H1 (cell line): ENCODE measurements around the gene BLOC1S3. TPM values are rescaled to one million over a fixed set of nuclear protein-coding genes. Genes with fewer than 3 reads are reported as not detected.

Source experiments
- CTCF ChIA-PET: fragments of 300-600 bp; sonication (Branson Sonifier 250); formaldehyde crosslinking; loops from one replicate; lab custom pipeline; 2021; ENCODE audit not compliant: partially characterized antibody; lab: Charles Lee
- POLR2A ChIA-PET: fragments of 300-600 bp; sonication (Branson Sonifier 250); formaldehyde crosslinking; loops from one replicate; lab custom pipeline; 2021; ENCODE audit warnings: inconsistent platforms; ENCODE audit not compliant: partially characterized antibody; lab: Charles Lee
- DNase-seq, 2 experiments: peaks; one replicate each; pipeline versions ENCODE4 v3.0.0 to v3.0.0-alpha.2; 2010 to 2022; ENCODE audit warnings: low spot score in 2 of 2, low read depth in 1 of 2, mixed read lengths in 1 of 2
- FAIRE-seq: peaks from 2 replicates; lab custom pipeline; 2011; peaks lifted over from hg19 to GRCh38; lab: Jason Lieb, UNC
- H2AFZ ChIP-seq: 2 replicates; pipeline ENCODE4 v1.8.1; 2012; ENCODE audit warnings: low read length, inconsistent platforms
- H2AK5ac ChIP-seq: 2 replicates; pipeline ENCODE4 v1.6.1; 2013; ENCODE audit warnings: low read depth, low read length
- H2BK120ac ChIP-seq: replicated peaks from 2 replicates; pipeline ENCODE3; 2013; ENCODE audit warnings: low read depth, low read length, inconsistent platforms
- H2BK12ac ChIP-seq: 2 replicates; pipeline ENCODE4 v1.6.1; 2013; ENCODE audit warnings: low read depth, low read length
- H2BK15ac ChIP-seq: 2 replicates; pipeline ENCODE4 v1.6.1; 2013; ENCODE audit warnings: low read length
- H2BK20ac ChIP-seq: 2 replicates; pipeline ENCODE4 v1.6.1; 2013; ENCODE audit warnings: low read length
- H2BK5ac ChIP-seq: 2 replicates; pipeline ENCODE4 v1.6.1; 2013; ENCODE audit warnings: low read depth, low read length
- H3K14ac ChIP-seq: 2 replicates; pipeline ENCODE4 v1.6.1; 2013; ENCODE audit warnings: inconsistent platforms; ENCODE audit not compliant: insufficient read length
- H3K18ac ChIP-seq: 2 replicates; pipeline ENCODE4 v1.6.1; 2013; ENCODE audit warnings: low read length; ENCODE audit errors: extremely low read depth
- H3K23ac ChIP-seq: 2 replicates; pipeline ENCODE4 v1.6.1; 2013; ENCODE audit warnings: inconsistent platforms; ENCODE audit not compliant: insufficient read length
- H3K23me2 ChIP-seq: 2 replicates; pipeline ENCODE4 v1.6.1; 2013; ENCODE audit warnings: low read depth, low read length
- H3K27ac ChIP-seq: 2 replicates; pipeline ENCODE4 v1.6.1; 2011; ENCODE audit warnings: low read depth, low read length, inconsistent platforms
- H3K27me3 ChIP-seq, 4 experiments: replicated peaks in 1 of 4; 1 replicate in 1 of 4; 2 replicates in 3 of 4; pipeline versions ENCODE4 v1.6.1 to v1.8.1; 2011 to 2013; ENCODE audit warnings: low read length in 3 of 4, mild to moderate bottlenecking in 3 of 4, inconsistent platforms in 2 of 4, mixed read lengths in 2 of 4, moderate library complexity in 1 of 4; ENCODE audit not compliant: control insufficient read depth in 3 of 4, insufficient read depth in 3 of 4; ENCODE audit errors: extremely low read depth in 1 of 4
- H3K36me3 ChIP-seq, 4 experiments: 2 replicates each; pipeline versions ENCODE4 v1.6.1 to v1.8.1; 2011 to 2013; ENCODE audit warnings: mild to moderate bottlenecking in 4 of 4, low read length in 3 of 4, moderate library complexity in 2 of 4, control low read depth in 1 of 4, inconsistent platforms in 1 of 4; ENCODE audit not compliant: insufficient read depth in 4 of 4, control insufficient read depth in 2 of 4
- H3K4ac ChIP-seq: replicated peaks from 2 replicates; pipeline ENCODE3; 2013; ENCODE audit warnings: low read length, low read depth, mixed read lengths, inconsistent platforms; ENCODE audit not compliant: insufficient read length
- H3K4me1 ChIP-seq, 4 experiments: replicated peaks in 1 of 4; 1 replicate in 1 of 4; 2 replicates in 3 of 4; pipeline versions ENCODE4 v1.6.1 to v1.8.1; 2011 to 2013; ENCODE audit warnings: low read length in 3 of 4, inconsistent platforms in 2 of 4, mixed read lengths in 1 of 4; ENCODE audit not compliant: insufficient read depth in 4 of 4, control insufficient read depth in 3 of 4
- H3K4me2 ChIP-seq, 2 experiments: 2 replicates each; pipeline versions ENCODE4 v1.6.1 to v1.8.1; 2011 to 2013; ENCODE audit warnings: low read depth in 2 of 2, low read length in 2 of 2, control low read depth in 1 of 2, inconsistent platforms in 1 of 2, mild to moderate bottlenecking in 1 of 2; ENCODE audit not compliant: insufficient read depth in 1 of 2
- H3K4me3 ChIP-seq, 4 experiments: fragments of 200-600, 300-600 bp in 1 of 4; sonication (generic), shearing (Covaris generic), sonication (Bioruptor Twin) in 1 of 4; 2 replicates each; pipeline versions ENCODE4 v1.5.1 to v1.8.1; 2011 to 2016; ENCODE audit warnings: low read length in 4 of 4, low read depth in 3 of 4, control low read depth in 2 of 4, inconsistent platforms in 2 of 4, mild to moderate bottlenecking in 2 of 4, mixed read lengths in 1 of 4, moderate library complexity in 1 of 4; ENCODE audit not compliant: insufficient read depth in 2 of 4; ENCODE audit errors: extremely low read depth in 1 of 4
- H3K56ac ChIP-seq: replicated peaks from 2 replicates; pipeline ENCODE3; 2013; ENCODE audit warnings: low read depth, mild to moderate bottlenecking, mixed read lengths, low read length, inconsistent platforms; ENCODE audit not compliant: insufficient read length
- H3K79me1 ChIP-seq: 2 replicates; pipeline ENCODE4 v1.6.1; 2013; ENCODE audit warnings: low read depth, low read length, control low read depth
- H3K79me2 ChIP-seq, 2 experiments: 2 replicates each; pipeline versions ENCODE4 v1.6.1 to v1.8.1; 2012 to 2013; ENCODE audit warnings: low read length in 2 of 2, mild to moderate bottlenecking in 2 of 2, inconsistent platforms in 1 of 2; ENCODE audit not compliant: insufficient read depth in 2 of 2, control insufficient read depth in 1 of 2
- H3K9ac ChIP-seq, 4 experiments: replicated peaks in 1 of 4; 1 replicate in 1 of 4; 2 replicates in 3 of 4; pipeline versions ENCODE4 v1.6.1 to v1.8.1; 2011 to 2013; ENCODE audit warnings: low read depth in 3 of 4, low read length in 3 of 4, control low read depth in 2 of 4, mild to moderate bottlenecking in 2 of 4, moderate library complexity in 2 of 4, inconsistent platforms in 1 of 4; ENCODE audit errors: extremely low read depth in 1 of 4
- H3K9me3 ChIP-seq, 2 experiments: 2 replicates each; pipeline versions ENCODE4 v1.6.1 to v1.8.1; 2012 to 2013; ENCODE audit warnings: mild to moderate bottlenecking in 2 of 2, moderate library complexity in 2 of 2, control low read depth in 1 of 2, inconsistent platforms in 1 of 2, low read depth in 1 of 2, low read length in 1 of 2, mixed read lengths in 1 of 2; ENCODE audit not compliant: insufficient read depth in 2 of 2
- H4K20me1 ChIP-seq, 2 experiments: replicated peaks in 1 of 2; 2 replicates each; pipeline versions ENCODE3 to v1.8.1; 2011 to 2013; ENCODE audit warnings: inconsistent platforms in 2 of 2, low read length in 2 of 2, mild to moderate bottlenecking in 1 of 2; ENCODE audit not compliant: insufficient read depth in 2 of 2, control insufficient read depth in 1 of 2
- H4K5ac ChIP-seq: 2 replicates; pipeline ENCODE4 v1.6.1; 2013; ENCODE audit warnings: low read length, low read depth, mixed read lengths, inconsistent platforms; ENCODE audit not compliant: insufficient read length
- H4K8ac ChIP-seq: 2 replicates; pipeline ENCODE4 v1.8.0; 2013; ENCODE audit warnings: mild to moderate bottlenecking, moderate library complexity, low read length, inconsistent platforms; ENCODE audit not compliant: insufficient read depth; ENCODE audit errors: extremely low read depth
- H4K91ac ChIP-seq: replicated peaks from 2 replicates; pipeline ENCODE3; 2013; ENCODE audit warnings: low read length, mixed read lengths, inconsistent platforms; ENCODE audit not compliant: insufficient read length
- BACH1 ChIP-seq: IDR thresholded peaks from 2 replicates; pipeline ENCODE4 v1.6.1; 2012; ENCODE audit warnings: low read length, improper control_type of control experiment
- CHD2 ChIP-seq: IDR thresholded peaks from 2 replicates; pipeline ENCODE4 v1.6.1; 2012; ENCODE audit warnings: low read length, improper control_type of control experiment
- E2F6 ChIP-seq: IDR thresholded peaks from 2 replicates; pipeline ENCODE4 v1.6.1; 2012; ENCODE audit warnings: inconsistent platforms
- EP300 ChIP-seq, 2 experiments: IDR thresholded peaks; 1 replicate in 1 of 2; 2 replicates in 1 of 2; pipeline ENCODE4 v1.6.1; 2011 to 2012; ENCODE audit warnings: low read depth in 2 of 2, low read length in 2 of 2, mild to moderate bottlenecking in 2 of 2, borderline replicate concordance in 1 of 2, inconsistent platforms in 1 of 2, moderate library complexity in 1 of 2
- FOSL1 ChIP-seq: IDR thresholded peaks from 2 replicates; pipeline ENCODE4 v1.6.1; 2011; ENCODE audit warnings: mild to moderate bottlenecking, low read depth, low read length, moderate library complexity; ENCODE audit not compliant: insufficient read depth
- GABPA ChIP-seq: IDR thresholded peaks from 2 replicates; pipeline ENCODE4 v1.6.1; 2011; ENCODE audit warnings: mild to moderate bottlenecking, low read length, moderate library complexity, borderline replicate concordance; ENCODE audit not compliant: insufficient read depth
- POLR2A ChIP-seq, 2 experiments: IDR thresholded peaks; 1 replicate in 1 of 2; 2 replicates in 1 of 2; pipeline ENCODE4 v1.6.1; 2011; ENCODE audit warnings: low read depth in 2 of 2, low read length in 2 of 2, mild to moderate bottlenecking in 2 of 2; ENCODE audit errors: control extremely low read depth in 1 of 2
- RBBP5 ChIP-seq: IDR thresholded peaks from 2 replicates; pipeline ENCODE4 v1.7.1; 2012; ENCODE audit warnings: low read depth, mild to moderate bottlenecking, inconsistent platforms, low read length, moderate library complexity, borderline replicate concordance
- SIRT6 ChIP-seq: IDR thresholded peaks from one replicate; pipeline ENCODE4 v1.7.1; 2012; ENCODE audit warnings: low read length, inconsistent platforms
- TEAD4 ChIP-seq: IDR thresholded peaks from 2 replicates; pipeline ENCODE4 v1.6.1; 2012; ENCODE audit warnings: low read depth, low read length, inconsistent platforms, mixed read lengths
- WGBS, 2 experiments: shearing (Covaris generic) in 1 of 2; methylation state at CpG; one replicate each; pipeline versions ENCODE4 v1.1.6 to v1.1.7; 2013 to 2015; ENCODE audit warnings: low lambda C conversion rate in 2 of 2, mixed read lengths in 2 of 2, inconsistent platforms in 1 of 2, low coverage in 1 of 2, missing lambda C conversion rate in 1 of 2; ENCODE audit not compliant: insufficient replicate concordance in 2 of 2, insufficient coverage in 1 of 2, insufficient read length in 1 of 2; ENCODE audit errors: extremely low coverage in 1 of 2, missing lambda C conversion rate in 1 of 2; 5-methylcytosine and 5-hydroxymethylcytosine counted together
- polyA plus RNA-seq, 7 experiments: library from polyadenylated mRNA; depleted of rRNA in 3 of 7; stranded (reverse) in 5 of 7; unstranded in 2 of 7; fragments of >200 nt in 5 of 7; fragments of 200-250 nt in 2 of 7; gene quantifications; 1 replicate in 5 of 7; 2 replicates in 1 of 7; 4 replicates in 1 of 7; pipeline versions ENCODE4 v1.2.1 to v1.2.3, GENCODE V29; 2011 to 2013; ENCODE audit warnings: missing spikeins in 2 of 7, mixed read lengths in 2 of 7
- total RNA-seq: library from RNA; stranded (reverse); fragmentation: NEBNext Ultra II Directional; extraction: Animal tissue kit (Norgen Biotek cat#: 25700); gene quantifications from 2 replicates; pipeline ENCODE4 v1.2.1, GENCODE V29; 2021

Gene BLOC1S3
- total and polyA plus RNA-seq, 2 of the 8 experiments (the other 6 are each of a cell fraction or from before 2014, with no cell fraction given) = 6.0 to 6.1 TPM

- CTCF ChIA-PET = interaction anchor here (0.6 to 2.3 kb wide), 14 partner anchors 9 to 96 kb away, joined by 3 to 11 read pairs (median 4); no protein-coding TSS in a partner anchor
- H3K9me3 ChIP-seq = peaks cover 0 to 8% of the 10 kb centered on the region in 2 experiments; a peak in 1 of 4 replicates
- TF ChIP-seq POLR2A (IDR thresholded peaks at IDR 0.05; ENCODE audit: control extremely low read depth in 1 of 2, low read depth in 2 of 2, low read length in 2 of 2) (no peak), BACH1 (no peak), SIRT6 (no peak), EP300 (IDR thresholded peaks at IDR 0.05; ENCODE audit: borderline replicate concordance in 1 of 2, low read depth in 2 of 2, low read length in 2 of 2) (no peak), E2F6 (peak; percentile 93), FOSL1 (no peak), CHD2 (peak; percentile 71), TEAD4 (no peak), RBBP5 (0 out of 2 replicates have a peak, but pooled peaks have one; percentile 48), GABPA (no peak)
Measured at GRCh38 chr19:45152504-45153338, 25.9 kb upstream of the BLOC1S3 start.

More at GRCh38 chr19:45152504-45153338, 25.9 kb upstream of the BLOC1S3 start:
- DNase-seq = peak in 1 of 2 experiments; percentile 75
- Histone ChIP-seq H3K23ac (no peak overlapping the region), H2BK120ac (no peak overlapping the region), H3K9ac (no peak overlapping the region), H4K5ac (no peak overlapping the region), H3K4me2 (peak overlapping the region; percentile 72 to 77), H3K79me2 (no peaks in the 10 kb centered on the region), H3K4me1 (peaks cover 0 to 13% (median 3%) of the 10 kb centered on the region in 4 experiments; a peak in 6 of 7 replicates), H2BK15ac (no peak overlapping the region), H2BK20ac (no peak overlapping the region), H3K79me1 (no peaks in the 10 kb centered on the region; the same call in 1 of the 2 replicates), H2AK5ac (no peak overlapping the region), H3K4me3 (peak overlapping the region in 2 of 4 experiments; percentile 7 to 49; a peak in 2 of 8 replicates), H3K23me2 (peaks cover 9% of the 10 kb centered on the region; the same call in 1 of the 2 replicates), H2BK12ac (peak overlapping the region; percentile 94; the same call in 1 of the 2 replicates), H3K18ac (peak overlapping the region; percentile 60; the same call in 1 of the 2 replicates), H4K20me1 (peaks cover 0 to 17% of the 10 kb centered on the region in 2 experiments), H3K36me3 (0 out of 8 replicates have a peak, but pooled peaks cover 0 to 2% (median 0%) of the 10 kb centered on the region in 4 experiments), H4K8ac (peak overlapping the region; percentile 78), H3K27me3 (peaks cover 16 to 45% (median 39%) of the 10 kb centered on the region in 4 experiments), H3K56ac (no peak overlapping the region), H2BK5ac (peak overlapping the region; percentile 56; the same call in 1 of the 2 replicates), H2AFZ (no peak overlapping the region), H4K91ac (no peak overlapping the region), H3K4ac (no peak overlapping the region), H3K27ac (no peak overlapping the region), H3K14ac (no peak overlapping the region)
- WGBS, 2 experiments = 65% methylated on average over 64 of the region's 91 CpGs; no CpG with 5 or more reads in 1 of the 2 experiments
- POLR2A ChIA-PET = interaction anchor here (0.6 to 3.5 kb wide), 12 partner anchors 9 to 195 kb away, joined by 3 to 19 read pairs (median 4); partner anchors contain the start of genes NKPD1 and PPP1R37
- no peak for FAIRE-seq
